ENCODE results near the gene SLC12A3.

The SLC12A3 gene

DNA sequence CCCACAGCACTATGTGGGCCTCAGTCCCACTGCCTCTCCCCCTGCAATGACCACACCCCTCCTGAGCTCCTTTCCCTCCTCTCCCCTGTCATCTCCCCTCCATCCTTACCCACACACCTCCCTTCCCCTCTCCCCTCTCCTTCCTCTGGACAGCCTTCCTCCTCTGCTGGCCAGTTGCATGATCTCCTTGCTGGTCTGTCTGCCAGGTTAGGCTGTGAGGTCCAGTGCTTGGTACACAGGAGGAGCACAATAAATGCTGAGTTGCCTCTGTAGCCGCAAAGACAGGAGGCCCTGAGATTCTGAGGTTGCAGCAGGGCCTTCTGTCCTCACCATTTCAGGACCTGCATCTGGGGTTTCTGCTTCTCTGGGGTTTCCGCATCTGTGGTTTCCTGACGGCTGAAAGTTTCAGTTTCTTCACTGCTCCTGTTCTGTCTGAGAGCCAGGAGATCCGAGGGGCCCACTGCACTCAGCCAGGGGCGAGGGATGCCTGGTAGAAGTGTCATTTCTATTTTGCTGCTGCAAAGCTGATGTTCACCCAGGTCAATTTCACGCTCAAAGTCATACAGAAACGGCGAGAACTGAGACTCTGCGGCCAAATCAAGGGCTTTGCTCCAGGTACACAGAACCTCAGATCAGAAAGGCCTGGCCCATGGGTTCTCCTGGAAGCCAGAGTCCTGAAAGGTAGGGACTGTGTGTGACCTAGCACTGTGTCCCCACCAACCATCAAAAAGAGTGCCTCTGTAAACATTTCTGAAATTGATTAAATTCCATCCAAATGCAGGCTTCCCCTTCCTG, 4.6 kb upstream of the SLC12A3 start:
- no peak for DNase-seq
- Histone ChIP-seq H2AK5ac (ENCODE audit: low read length) (no peak overlapping the region), H3K79me2 (ENCODE audit: control insufficient read depth, insufficient read depth, low read length) (no peaks in the 10 kb centered on the region), H3K9ac (ENCODE audit: low read length) (no peak overlapping the region), H2BK15ac (replicated peaks; ENCODE audit: low read depth) (no peak overlapping the region), H3K79me1 (ENCODE audit: low read length) (no peaks in the 10 kb centered on the region), H3K4ac (ENCODE audit: low read depth, low read length) (no peak overlapping the region), H3K36me3 (ENCODE audit: control insufficient read depth, insufficient read depth, low read length) (no peaks in the 10 kb centered on the region), H3K56ac (ENCODE audit: low read length) (peak overlapping the region; percentile 26), H3K27ac (ENCODE audit: low read depth, low read length) (peak overlapping the region; percentile 62), H4K8ac (ENCODE audit: low read depth, low read length) (no peak overlapping the region), H3K4me2 (ENCODE audit: low read length) (no peak overlapping the region), H3K23ac (ENCODE audit: low read length) (no peak overlapping the region), H3K18ac (ENCODE audit: low read length) (peak overlapping the region; percentile 53), H2BK5ac (ENCODE audit: low read length) (peak overlapping the region; percentile 2), H3K27me3 (ENCODE audit: insufficient read depth, low read length, poor library complexity) (no peaks in the 10 kb centered on the region), H4K5ac (ENCODE audit: low read length) (no peak overlapping the region), H3K4me3 (ENCODE audit: low read length) (no peak overlapping the region), H2BK120ac (ENCODE audit: low read depth, low read length) (peak overlapping the region; percentile 33), H3K4me1 (ENCODE audit: control insufficient read depth, low read depth, low read length) (peaks cover 18% of the 10 kb centered on the region)
- WGBS (ENCODE audit: extremely low coverage, insufficient coverage, low lambda C conversion rate), result no CpG with 5 or more reads among the region's 9 CpGs

DNA sequence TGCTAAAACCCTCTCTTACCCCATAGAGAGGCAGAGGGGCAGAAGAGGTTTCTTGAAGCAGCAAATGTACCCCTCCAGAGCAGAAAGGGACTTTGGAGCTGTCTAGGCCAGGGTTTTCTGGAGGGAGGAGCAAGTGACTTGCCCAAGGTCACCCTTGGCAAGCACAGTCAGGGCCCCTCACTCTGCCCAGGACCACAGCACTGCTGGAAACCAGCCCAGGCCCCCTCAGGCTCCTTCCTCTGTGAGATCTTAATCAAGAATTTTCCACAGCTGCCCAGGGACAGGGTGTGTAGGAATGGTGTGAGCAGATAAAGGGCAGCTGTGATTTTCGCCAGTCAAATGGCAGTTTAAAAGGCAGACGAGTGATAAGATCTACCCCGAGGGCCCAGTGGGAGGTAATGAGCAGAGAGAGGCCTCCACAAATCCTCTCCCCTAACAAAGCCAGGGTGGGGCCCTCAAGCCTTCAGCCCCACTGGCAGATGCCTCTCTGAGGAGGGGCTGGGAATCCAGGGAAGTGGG, 3.9 kb upstream of the SLC12A3 start:
- Histone ChIP-seq H2AK5ac (ENCODE audit: low read length) (no peak overlapping the region), H3K56ac (ENCODE audit: low read length) (no peak overlapping the region), H3K27me3 (ENCODE audit: insufficient read depth, low read length, poor library complexity) (no peaks in the 10 kb centered on the region), H3K79me1 (ENCODE audit: low read length) (no peaks in the 10 kb centered on the region), H4K8ac (ENCODE audit: low read depth, low read length) (no peak overlapping the region), H3K36me3 (ENCODE audit: control insufficient read depth, insufficient read depth, low read length) (no peaks in the 10 kb centered on the region), H2BK15ac (replicated peaks; ENCODE audit: low read depth) (no peak overlapping the region), H4K5ac (ENCODE audit: low read length) (no peak overlapping the region), H3K18ac (ENCODE audit: low read length) (peak overlapping the region; percentile 53), H3K4ac (ENCODE audit: low read depth, low read length) (peak overlapping the region; percentile 64), H3K4me2 (ENCODE audit: low read length) (no peak overlapping the region), H3K4me3 (ENCODE audit: low read length) (no peak overlapping the region), H3K4me1 (ENCODE audit: control insufficient read depth, low read depth, low read length) (peaks cover 18% of the 10 kb centered on the region), H2BK5ac (ENCODE audit: low read length) (peak overlapping the region; percentile 0), H3K23ac (ENCODE audit: low read length) (no peak overlapping the region), H3K79me2 (ENCODE audit: control insufficient read depth, insufficient read depth, low read length) (no peaks in the 10 kb centered on the region), H3K27ac (ENCODE audit: low read depth, low read length) (peak overlapping the region; percentile 62), H2BK120ac (ENCODE audit: low read depth, low read length) (peak overlapping the region; percentile 33), H3K9ac (ENCODE audit: low read length) (no peak overlapping the region)
- WGBS (ENCODE audit: extremely low coverage, insufficient coverage, low lambda C conversion rate), result no CpG with 5 or more reads among the region's 3 CpGs
- DNase-seq, result peak; percentile 98

DNA sequence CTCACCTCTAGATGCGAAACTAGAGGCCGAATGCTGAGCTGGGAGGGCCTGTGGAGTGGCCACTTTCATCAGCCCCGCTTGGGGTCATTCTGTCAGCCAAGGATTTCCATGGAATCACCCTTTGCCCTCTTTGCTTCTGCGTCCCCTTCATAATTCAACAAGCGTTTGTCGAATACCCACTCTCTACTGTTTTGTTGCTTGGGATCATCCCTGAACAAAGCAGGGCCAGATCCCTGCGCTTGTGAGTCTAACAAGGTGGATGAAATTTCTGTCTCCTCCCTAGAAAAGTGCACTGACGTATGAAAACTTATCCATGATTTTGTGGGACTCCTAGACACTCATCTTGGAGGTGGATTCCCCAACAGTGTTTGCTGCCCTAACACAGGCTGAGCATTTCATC, 3.3 kb upstream of the SLC12A3 start:
- no peak overlapping the region for H3K4me3 ChIP-seq (ENCODE audit: low read length)
- peak overlapping the region; percentile 56 for H3K4ac ChIP-seq (ENCODE audit: low read depth, low read length)
- H4K5ac ChIP-seq (ENCODE audit: low read length), result no peak overlapping the region
- H3K9ac ChIP-seq (ENCODE audit: low read length), result peak overlapping the region; percentile 12
- no peaks in the 10 kb centered on the region for H3K27me3 ChIP-seq (ENCODE audit: insufficient read depth, low read length, poor library complexity)
- no peak overlapping the region for H3K4me2 ChIP-seq (ENCODE audit: low read length)
- no CpG with 5 or more reads among the region's 8 CpGs for WGBS (ENCODE audit: extremely low coverage, insufficient coverage, low lambda C conversion rate)
- no peaks in the 10 kb centered on the region for H3K79me2 ChIP-seq (ENCODE audit: control insufficient read depth, insufficient read depth, low read length)
- no peaks in the 10 kb centered on the region for H3K79me1 ChIP-seq (ENCODE audit: low read length)
- H2BK120ac ChIP-seq (ENCODE audit: low read depth, low read length), result peak overlapping the region; percentile 9
- DNase-seq, result no peak
- H3K4me1 ChIP-seq (ENCODE audit: control insufficient read depth, low read depth, low read length), result peaks cover 18% of the 10 kb centered on the region
- H3K56ac ChIP-seq (ENCODE audit: low read length), result peak overlapping the region; percentile 77
- H4K8ac ChIP-seq (ENCODE audit: low read depth, low read length), result no peak overlapping the region
- H3K27ac ChIP-seq (ENCODE audit: low read depth, low read length), result peak overlapping the region; percentile 24
- no peaks in the 10 kb centered on the region for H3K36me3 ChIP-seq (ENCODE audit: control insufficient read depth, insufficient read depth, low read length)
- no peak overlapping the region for H3K18ac ChIP-seq (ENCODE audit: low read length)
- H3K23ac ChIP-seq (ENCODE audit: low read length), result no peak overlapping the region
- peak overlapping the region; percentile 48 for H2BK5ac ChIP-seq (ENCODE audit: low read length)
- H2AK5ac ChIP-seq (ENCODE audit: low read length), result peak overlapping the region; percentile 13
- H2BK15ac ChIP-seq (replicated peaks; ENCODE audit: low read depth), result no peak overlapping the region

DNA sequence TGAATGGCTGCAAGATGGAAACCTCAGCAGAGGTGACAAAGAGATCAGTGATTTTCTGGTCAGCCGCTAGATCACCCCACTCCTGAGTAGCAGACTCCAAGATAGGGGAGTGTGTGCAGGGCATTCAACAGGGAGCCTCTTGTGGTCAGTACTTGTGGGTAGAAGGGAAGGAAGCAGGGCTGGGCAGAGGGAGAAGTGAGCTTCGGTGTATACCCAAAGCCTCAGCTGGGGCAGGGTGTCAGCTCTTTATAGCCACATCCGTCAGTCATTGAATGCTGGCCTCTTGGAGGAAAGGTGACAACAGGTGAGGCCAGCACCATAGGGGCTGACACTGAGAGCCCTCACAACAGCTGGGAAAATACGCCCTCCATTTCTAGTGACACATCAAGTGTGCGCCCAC, 2.2 kb upstream of the SLC12A3 start:
- no peak overlapping the region for H3K4me3 ChIP-seq (ENCODE audit: low read length)
- H2BK15ac ChIP-seq (replicated peaks; ENCODE audit: low read depth), result no peak overlapping the region
- no peaks in the 10 kb centered on the region for H3K36me3 ChIP-seq (ENCODE audit: control insufficient read depth, insufficient read depth, low read length)

DNA sequence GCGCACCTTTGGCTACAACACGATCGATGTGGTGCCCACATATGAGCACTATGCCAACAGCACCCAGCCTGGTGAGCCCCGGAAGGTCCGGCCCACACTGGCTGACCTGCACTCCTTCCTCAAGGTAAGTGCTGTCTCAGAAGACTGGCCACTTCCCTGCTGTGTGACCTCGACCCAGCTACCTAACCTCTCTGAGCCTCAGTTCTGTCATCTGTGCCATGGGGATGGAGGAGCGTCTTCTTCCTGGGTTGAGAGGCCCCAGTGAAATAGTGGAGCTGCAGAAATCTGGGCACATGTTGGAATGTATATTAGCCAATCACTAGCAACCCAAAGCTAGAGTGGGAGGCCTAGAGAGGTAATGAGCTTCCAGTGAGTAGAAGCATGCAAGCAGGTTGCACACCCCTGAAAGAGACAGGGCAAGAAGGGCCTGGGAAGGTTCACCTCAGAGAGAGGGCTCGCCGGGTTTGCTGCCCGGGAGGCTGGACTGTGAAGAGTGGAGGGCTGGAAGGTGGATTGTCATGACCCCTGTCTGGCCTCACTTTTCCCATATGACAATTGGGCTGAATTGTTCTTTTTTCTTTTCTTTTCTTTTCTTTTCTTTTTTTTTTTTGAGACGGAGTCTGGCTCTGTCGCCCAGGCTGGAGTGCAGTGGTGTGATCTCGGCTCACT, 521 bp downstream of the SLC12A3 start:
- Histone ChIP-seq H2BK15ac (replicated peaks; ENCODE audit: low read depth) (no peak overlapping the region), H3K4me1 (ENCODE audit: control insufficient read depth, low read depth, low read length) (peaks cover 15% of the 10 kb centered on the region), H4K5ac (ENCODE audit: low read length) (no peak overlapping the region), H3K4ac (ENCODE audit: low read depth, low read length) (no peak overlapping the region), H2BK5ac (ENCODE audit: low read length) (no peak overlapping the region), H3K79me2 (ENCODE audit: control insufficient read depth, insufficient read depth, low read length) (no peaks in the 10 kb centered on the region), H2BK120ac (ENCODE audit: low read depth, low read length) (no peak overlapping the region), H3K27ac (ENCODE audit: low read depth, low read length) (no peak overlapping the region), H3K18ac (ENCODE audit: low read length) (no peak overlapping the region), H3K36me3 (ENCODE audit: control insufficient read depth, insufficient read depth, low read length) (no peaks in the 10 kb centered on the region), H4K8ac (ENCODE audit: low read depth, low read length) (no peak overlapping the region), H3K23ac (ENCODE audit: low read length) (no peak overlapping the region), H2AK5ac (ENCODE audit: low read length) (no peak overlapping the region), H3K9ac (ENCODE audit: low read length) (no peak overlapping the region), H3K56ac (ENCODE audit: low read length) (no peak overlapping the region), H3K27me3 (ENCODE audit: insufficient read depth, low read length, poor library complexity) (no peaks in the 10 kb centered on the region), H3K79me1 (ENCODE audit: low read length) (no peaks in the 10 kb centered on the region), H3K4me3 (ENCODE audit: low read length) (no peak overlapping the region), H3K4me2 (ENCODE audit: low read length) (no peak overlapping the region)
- no CpG with 5 or more reads among the region's 13 CpGs for WGBS (ENCODE audit: extremely low coverage, insufficient coverage, low lambda C conversion rate)
- DNase-seq, result no peak

More for the DNA sequence above, 2.2 kb upstream of the SLC12A3 start:
- Histone ChIP-seq H3K79me1 (ENCODE audit: low read length) (no peaks in the 10 kb centered on the region), H3K27ac (ENCODE audit: low read depth, low read length) (no peak overlapping the region), H2BK5ac (ENCODE audit: low read length) (peak overlapping the region; percentile 46), H3K27me3 (ENCODE audit: insufficient read depth, low read length, poor library complexity) (no peaks in the 10 kb centered on the region), H3K4me1 (ENCODE audit: control insufficient read depth, low read depth, low read length) (peaks cover 18% of the 10 kb centered on the region), H3K4me2 (ENCODE audit: low read length) (no peak overlapping the region), H2AK5ac (ENCODE audit: low read length) (peak overlapping the region; percentile 95), H3K79me2 (ENCODE audit: control insufficient read depth, insufficient read depth, low read length) (no peaks in the 10 kb centered on the region), H3K23ac (ENCODE audit: low read length) (no peak overlapping the region), H3K9ac (ENCODE audit: low read length) (no peak overlapping the region), H2BK120ac (ENCODE audit: low read depth, low read length) (no peak overlapping the region), H3K56ac (ENCODE audit: low read length) (peak overlapping the region; percentile 77), H4K8ac (ENCODE audit: low read depth, low read length) (no peak overlapping the region), H3K18ac (ENCODE audit: low read length) (no peak overlapping the region), H4K5ac (ENCODE audit: low read length) (no peak overlapping the region), H3K4ac (ENCODE audit: low read depth, low read length) (no peak overlapping the region)
- WGBS (ENCODE audit: extremely low coverage, insufficient coverage, low lambda C conversion rate), result no CpG with 5 or more reads among the region's 5 CpGs
- DNase-seq, result no peak

All from mesendoderm (in vitro differentiated cells).